ENCODE data around the gene TIMM8A.

The TIMM8A gene

DNA sequence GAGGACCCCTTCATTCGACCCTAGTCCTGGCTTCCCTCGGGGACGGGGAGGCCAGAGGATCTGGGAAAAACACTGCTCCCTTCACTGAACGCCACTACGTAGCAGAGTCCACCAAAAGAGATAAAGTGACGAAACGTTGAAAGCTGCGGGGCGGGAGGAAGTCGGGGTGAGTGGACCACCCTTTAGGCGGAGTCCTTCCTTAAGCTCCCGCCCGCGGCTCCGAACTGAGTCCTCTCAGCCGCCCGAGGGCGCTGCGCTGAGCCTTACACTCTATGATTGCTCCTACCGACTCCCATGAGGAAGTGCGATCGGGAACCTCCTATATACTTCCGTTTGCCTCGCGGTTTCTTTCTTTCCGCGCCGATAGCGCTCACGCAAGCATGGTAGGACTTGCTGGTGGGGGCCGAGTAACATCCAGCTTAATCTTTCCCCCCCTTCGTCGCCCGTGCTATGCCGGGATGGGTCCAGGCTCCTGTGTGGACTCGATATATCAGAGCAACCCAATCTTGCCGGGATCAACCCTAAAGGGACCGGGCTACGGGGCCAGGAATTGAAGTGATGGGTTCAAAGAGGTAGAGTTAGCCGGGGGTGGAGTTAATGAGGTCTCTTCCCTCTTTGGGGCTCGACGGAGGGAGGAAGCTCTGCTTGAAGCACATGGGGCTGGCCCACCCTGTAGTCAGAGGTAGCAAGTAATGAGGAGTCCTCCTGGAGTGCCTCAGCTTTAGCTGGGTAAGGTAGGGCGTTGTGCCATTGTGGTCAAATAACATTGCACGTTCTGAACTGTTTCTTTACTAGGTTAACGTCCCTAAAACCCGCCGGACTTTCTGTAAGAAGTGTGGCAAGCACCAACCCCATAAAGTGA lies 42.4 kb upstream of the TIMM8A start, which contains the start of gene RPL36A:
TSS of gene RPL36A (plus strand) at position 348 of the 862 bp plus-strand sequence. CDS start at position 381, 33 bp downstream.
- TF ChIP-seq, protein P1, sequence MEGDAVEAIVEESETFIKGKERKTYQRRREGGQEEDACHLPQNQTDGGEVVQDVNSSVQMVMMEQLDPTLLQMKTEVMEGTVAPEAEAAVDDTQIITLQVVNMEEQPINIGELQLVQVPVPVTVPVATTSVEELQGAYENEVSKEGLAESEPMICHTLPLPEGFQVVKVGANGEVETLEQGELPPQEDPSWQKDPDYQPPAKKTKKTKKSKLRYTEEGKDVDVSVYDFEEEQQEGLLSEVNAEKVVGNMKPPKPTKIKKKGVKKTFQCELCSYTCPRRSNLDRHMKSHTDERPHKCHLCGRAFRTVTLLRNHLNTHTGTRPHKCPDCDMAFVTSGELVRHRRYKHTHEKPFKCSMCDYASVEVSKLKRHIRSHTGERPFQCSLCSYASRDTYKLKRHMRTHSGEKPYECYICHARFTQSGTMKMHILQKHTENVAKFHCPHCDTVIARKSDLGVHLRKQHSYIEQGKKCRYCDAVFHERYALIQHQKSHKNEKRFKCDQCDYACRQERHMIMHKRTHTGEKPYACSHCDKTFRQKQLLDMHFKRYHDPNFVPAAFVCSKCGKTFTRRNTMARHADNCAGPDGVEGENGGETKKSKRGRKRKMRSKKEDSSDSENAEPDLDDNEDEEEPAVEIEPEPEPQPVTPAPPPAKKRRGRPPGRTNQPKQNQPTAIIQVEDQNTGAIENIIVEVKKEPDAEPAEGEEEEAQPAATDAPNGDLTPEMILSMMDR (conservative IDR thresholded peaks at IDR 0.05; ENCODE audit: low read depth, low read length) = peak; percentile 73
- DNase-seq (ENCODE audit: low read depth) = peak; percentile 63
- peak within 1 kb of the TSS; percentile 83 for H3K4me3 ChIP-seq (ENCODE audit: low read length)

DNA sequence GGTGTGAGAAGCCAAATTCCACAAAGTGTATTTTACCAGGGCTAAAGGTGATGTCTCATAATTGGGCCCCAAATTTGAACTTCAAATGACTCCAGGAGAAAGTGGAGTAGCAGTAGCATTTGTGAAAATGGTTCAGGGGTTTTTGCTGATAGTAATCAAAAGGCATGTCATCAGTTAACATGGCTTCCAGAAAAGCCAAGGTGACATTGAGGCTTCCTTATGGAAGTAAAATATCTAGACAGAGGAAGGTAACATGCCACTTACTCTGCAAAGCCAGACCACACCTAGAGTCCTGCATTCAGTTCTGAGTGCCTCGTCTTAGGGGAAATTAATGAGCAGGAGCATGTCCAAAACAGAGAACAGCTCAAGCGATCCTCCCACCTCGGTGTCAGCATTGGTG lies 40.1 kb upstream of the TIMM8A start:
- DNase-seq (ENCODE audit: low read depth) = no peak
- TF ChIP-seq, protein P1 (conservative IDR thresholded peaks at IDR 0.05; ENCODE audit: low read depth, low read length) = no peak
- H3K4me3 ChIP-seq (ENCODE audit: low read length) = no peak overlapping the region

DNA sequence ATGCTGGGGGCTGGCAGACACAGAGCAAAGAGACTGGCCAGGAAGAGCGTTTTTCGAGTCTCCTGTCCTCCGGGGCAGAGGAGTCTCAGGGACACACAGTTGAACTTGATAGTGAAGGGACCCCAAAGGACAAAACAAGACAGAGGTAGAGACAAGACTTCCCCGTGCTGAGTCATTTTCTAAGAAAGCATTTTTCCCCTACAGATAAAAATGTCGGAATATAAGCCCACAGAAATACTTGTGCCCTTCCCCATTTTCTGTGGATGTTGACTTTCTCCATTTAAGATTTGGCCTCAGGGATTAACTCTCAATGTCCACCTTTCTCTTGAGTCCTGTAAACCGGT lies 38.0 kb upstream of the TIMM8A start:
- TF ChIP-seq, protein P1 (conservative IDR thresholded peaks at IDR 0.05; ENCODE audit: low read depth, low read length) = no peak
- DNase-seq (ENCODE audit: low read depth) = no peak
- H3K4me3 ChIP-seq (ENCODE audit: low read length) = no peak overlapping the region

DNA sequence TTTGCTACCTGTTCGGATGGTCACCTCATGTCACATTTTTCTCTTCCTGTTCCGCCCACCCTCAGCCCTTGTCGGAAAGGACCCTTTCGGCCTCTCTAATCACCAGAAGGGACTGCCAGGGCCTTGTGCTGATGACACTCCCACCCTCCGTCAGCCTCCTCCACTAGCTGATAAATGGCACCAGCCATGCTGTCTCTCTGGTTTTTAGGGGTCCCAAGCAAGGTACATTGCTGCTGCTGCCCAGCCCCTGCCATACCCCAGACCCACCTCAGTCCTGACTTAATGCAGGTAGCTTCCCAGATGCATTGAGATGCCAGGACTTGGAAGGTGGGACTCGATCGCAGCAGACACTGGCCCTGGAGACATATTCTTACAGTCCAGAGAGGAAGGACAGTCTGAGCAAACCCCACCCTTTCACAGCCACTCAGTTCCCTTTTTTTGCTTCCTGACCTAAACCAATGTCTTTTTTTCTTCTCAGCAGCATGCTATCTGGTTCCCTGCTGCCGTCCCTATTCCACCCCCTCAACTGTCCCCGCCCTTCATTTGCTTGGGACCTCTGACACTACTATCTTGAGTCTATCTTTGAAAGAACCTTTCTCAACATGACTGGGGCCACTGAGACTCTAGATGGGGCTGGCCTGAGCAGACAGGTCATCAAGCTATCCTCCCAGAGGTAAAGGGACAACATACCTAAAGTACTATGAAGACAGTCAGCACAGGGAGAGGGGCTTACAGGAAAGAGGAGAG lies 37.4 kb upstream of the TIMM8A start, which contains the start of gene BTK:
TSS of gene BTK (minus strand) at position 397 of the 747 bp plus-strand sequence. CDS start 10,907 bp downstream, outside the sequence.
- no peak within 1 kb of the TSS for H3K4me3 ChIP-seq (ENCODE audit: low read length)
- no peak for DNase-seq (ENCODE audit: low read depth)
- TF ChIP-seq, protein P1 (conservative IDR thresholded peaks at IDR 0.05; ENCODE audit: low read depth, low read length) = no peak

DNA sequence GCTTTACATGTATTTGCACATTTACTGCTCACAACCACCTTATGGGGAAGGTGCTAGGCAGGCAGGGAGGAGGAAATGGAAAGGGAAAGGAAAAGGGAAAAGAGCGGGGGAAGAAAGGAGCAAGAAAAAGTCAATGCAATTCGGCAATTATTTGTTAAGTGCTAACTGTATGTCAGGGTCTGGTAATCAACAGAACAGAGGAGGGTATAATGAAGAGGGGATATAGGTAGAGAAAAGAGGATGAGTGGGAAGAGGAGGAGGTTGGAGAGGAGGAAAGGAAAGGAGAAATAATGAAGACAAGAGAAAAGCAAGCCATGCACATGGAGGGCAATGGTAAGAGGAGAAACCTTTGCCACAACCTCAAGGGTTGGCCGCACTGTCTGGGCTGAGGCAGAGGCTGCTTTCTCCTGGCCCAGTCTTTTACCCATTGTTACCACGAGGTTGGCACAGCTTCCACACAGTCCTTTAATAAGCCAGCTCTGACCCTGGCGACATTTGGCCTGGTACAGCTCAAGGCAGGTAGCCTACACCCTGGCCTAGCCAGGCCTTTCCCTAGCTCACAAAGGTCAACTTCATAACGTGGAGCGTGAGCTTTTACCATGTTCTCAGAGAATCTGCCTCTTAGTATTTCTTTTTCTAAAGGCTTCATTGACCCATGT lies 36.6 kb upstream of the TIMM8A start:
- DNase-seq (ENCODE audit: low read depth) = no peak
- TF ChIP-seq, protein P1 (conservative IDR thresholded peaks at IDR 0.05; ENCODE audit: low read depth, low read length) = no peak
- H3K4me3 ChIP-seq (ENCODE audit: low read length) = no peak overlapping the region

DNA sequence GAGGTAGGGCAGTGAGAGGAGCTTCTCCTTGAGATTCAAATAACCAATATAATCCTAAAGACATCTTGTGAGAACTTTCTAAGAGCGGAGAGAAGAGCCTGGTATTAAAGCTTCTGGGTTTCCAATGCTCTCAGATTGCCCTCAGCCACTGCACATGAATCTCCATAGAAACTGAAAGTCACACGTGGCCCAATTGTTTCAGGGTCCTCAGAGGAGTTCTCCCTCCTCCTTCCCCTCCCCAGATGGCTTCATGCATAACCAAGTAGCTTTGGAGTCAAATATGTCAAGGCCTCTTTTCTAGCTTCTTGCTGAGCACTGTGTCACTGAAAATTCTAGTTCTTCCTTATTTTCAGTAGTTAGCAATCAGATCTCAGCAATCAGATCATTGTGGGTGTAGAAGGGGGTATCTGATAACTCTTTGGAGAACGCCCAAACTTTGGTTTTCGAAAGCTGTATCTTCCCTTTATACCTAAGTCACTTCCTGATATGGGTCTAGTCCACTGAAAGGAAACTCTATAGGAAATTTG lies 35.2 kb upstream of the TIMM8A start:
- TF ChIP-seq, protein P1 (conservative IDR thresholded peaks at IDR 0.05; ENCODE audit: low read depth, low read length) = no peak
- no peak overlapping the region for H3K4me3 ChIP-seq (ENCODE audit: low read length)
- DNase-seq (ENCODE audit: low read depth) = no peak
